CD4-positive, alpha-beta T cell (primary cell): Measurements from ENCODE around the gene OR4C6. TPM values are rescaled to one million over a fixed set of nuclear protein-coding genes. Genes with fewer than 3 reads are reported as not detected.

Source experiments
- ATAC-seq: fragments of 200-7000 bp; cut with Tn5 transposase; one replicate; pipeline ENCODE4 v1.10.0; 2022; ENCODE audit warnings: mild to moderate bottlenecking; ENCODE audit not compliant: poor library complexity
- CTCF ChIA-PET: fragments of 350-600 bp; sonication (Branson Sonifier 250); formaldehyde crosslinking; loops from one replicate; lab custom pipeline; 2021; ENCODE audit warnings: antibody characterized with exemption, inconsistent platforms; lab: Charles Lee
- POLR2A ChIA-PET: fragments of 350-600 bp; sonication (Branson Sonifier 250); formaldehyde crosslinking; loops from one replicate; lab custom pipeline; 2021; ENCODE audit warnings: antibody characterized with exemption, inconsistent platforms; lab: Charles Lee
- DNase-seq, 14 experiments: peaks; one replicate each; pipeline ENCODE4 v3.0.0-alpha.2; 2013 to 2020; ENCODE audit warnings: mixed read lengths in 2 of 14
- H3K27ac ChIP-seq, 2 donors: one replicate each; pipeline versions ENCODE4 v1.5.1 to v1.7.0; 2013; ENCODE audit warnings: low read length in 2 of 2, low read depth in 1 of 2, mild to moderate bottlenecking in 1 of 2
- H3K27me3 ChIP-seq, 2 experiments: 1 replicate in 1 of 2; 2 replicates in 1 of 2; pipeline versions ENCODE4 v1.6.1 to v1.7.0; 2013; ENCODE audit warnings: low read length in 2 of 2, control low read depth in 1 of 2, mild to moderate bottlenecking in 1 of 2, moderate library complexity in 1 of 2; ENCODE audit not compliant: insufficient read depth in 2 of 2, control insufficient read depth in 1 of 2
- H3K36me3 ChIP-seq: one replicate; pipeline ENCODE4 v1.6.1; 2013; ENCODE audit warnings: low read length, control low read depth; ENCODE audit not compliant: insufficient read depth
- H3K4me1 ChIP-seq: one replicate; pipeline ENCODE4 v1.6.1; 2013; ENCODE audit warnings: low read length, control low read depth; ENCODE audit not compliant: insufficient read depth
- H3K4me3 ChIP-seq: one replicate; pipeline ENCODE4 v1.5.1; 2013; ENCODE audit warnings: mild to moderate bottlenecking, low read length, moderate library complexity
- H3K9me3 ChIP-seq, 2 experiments: 1 replicate in 1 of 2; 2 replicates in 1 of 2; pipeline versions ENCODE4 v1.6.1 to v1.7.0; 2013; ENCODE audit warnings: low read length in 2 of 2, mild to moderate bottlenecking in 2 of 2, control low read depth in 1 of 2, moderate library complexity in 1 of 2; ENCODE audit not compliant: control insufficient read depth in 1 of 2, insufficient read depth in 1 of 2
- H3K27ac Mint-ChIP-seq: one replicate; pipeline ENCODE4 v1.8.0; 2020; ENCODE audit warnings: mixed read lengths
- H3K27me3 Mint-ChIP-seq: one replicate; pipeline ENCODE4 v1.8.0; 2021; ENCODE audit warnings: mixed read lengths
- H3K36me3 Mint-ChIP-seq: one replicate; pipeline ENCODE4 v1.8.0; 2021; ENCODE audit warnings: low read depth, mixed read lengths
- H3K4me1 Mint-ChIP-seq: one replicate; pipeline ENCODE4 v1.8.0; 2021; ENCODE audit warnings: low read depth, mixed read lengths
- H3K4me3 Mint-ChIP-seq: one replicate; pipeline ENCODE4 v1.8.0; 2020; ENCODE audit warnings: mild to moderate bottlenecking, mixed read lengths
- H3K9me3 Mint-ChIP-seq: one replicate; pipeline ENCODE4 v1.8.0; 2020; ENCODE audit warnings: mixed read lengths
- intact Hi-C, 2 experiments: fragments of 100-400 bp; cut with DNase I in 1 of 2; cut with micrococcal nuclease in 1 of 2; formaldehyde crosslinking; loops; one replicate each; pipeline versions ENCODE4 v1.15.1 to v1.9.0; 2023 to 2025; cut with DNase I, micrococcal nuclease
- total RNA-seq, 174 experiments: library from RNA in 2 of 174; stranded (reverse) in 2 of 174; gene quantifications; one replicate each; pipeline ENCODE4 v1.2.3 and lab custom pipeline; 2021 to 2026
- TF ChIP-seq, protein P1 (sequence below): fragments of 200-600 bp; IDR thresholded peaks from one replicate; pipeline ENCODE4 v1.8.0; 2022; ENCODE audit warnings: antibody characterized with exemption, mild to moderate bottlenecking

The OR4C6 gene
- total RNA-seq, 2 experiments from 2014 or later, result not detected

DNA sequence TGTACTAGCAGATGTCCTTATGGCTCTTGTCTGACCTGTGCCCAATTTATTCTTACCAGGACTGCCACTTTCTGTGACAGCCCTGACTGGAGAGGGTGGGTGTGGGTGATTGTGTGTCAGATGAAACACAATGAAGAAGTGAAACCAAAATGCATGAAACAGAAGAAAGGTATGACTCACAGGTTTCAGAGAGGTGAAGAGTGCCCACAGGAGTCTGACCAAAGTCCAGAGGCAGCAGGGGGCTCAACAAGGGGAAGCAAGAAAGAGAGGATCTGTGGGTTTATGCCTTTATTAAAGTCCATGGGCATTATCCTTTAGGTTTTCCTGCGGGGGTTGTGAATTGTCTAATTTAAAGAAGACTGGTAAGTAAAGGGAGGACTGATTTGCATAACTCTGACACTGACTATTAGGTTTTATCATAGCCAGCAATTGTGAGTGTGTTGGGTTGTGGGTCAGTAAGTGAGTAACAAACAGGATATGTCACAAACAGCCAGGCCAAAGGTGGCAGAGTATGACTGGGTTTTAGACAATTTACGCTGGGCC is 3.9 kb upstream of the OR4C6 start:
- H3K27ac ChIP-seq, result no peak overlapping the region
- DNase-seq (no peak), ATAC-seq (no peak)
- POLR2A ChIA-PET, result no interaction called here
- no peaks in the 10 kb centered on the region for H3K4me1 ChIP-seq
- TF ChIP-seq, protein P1, sequence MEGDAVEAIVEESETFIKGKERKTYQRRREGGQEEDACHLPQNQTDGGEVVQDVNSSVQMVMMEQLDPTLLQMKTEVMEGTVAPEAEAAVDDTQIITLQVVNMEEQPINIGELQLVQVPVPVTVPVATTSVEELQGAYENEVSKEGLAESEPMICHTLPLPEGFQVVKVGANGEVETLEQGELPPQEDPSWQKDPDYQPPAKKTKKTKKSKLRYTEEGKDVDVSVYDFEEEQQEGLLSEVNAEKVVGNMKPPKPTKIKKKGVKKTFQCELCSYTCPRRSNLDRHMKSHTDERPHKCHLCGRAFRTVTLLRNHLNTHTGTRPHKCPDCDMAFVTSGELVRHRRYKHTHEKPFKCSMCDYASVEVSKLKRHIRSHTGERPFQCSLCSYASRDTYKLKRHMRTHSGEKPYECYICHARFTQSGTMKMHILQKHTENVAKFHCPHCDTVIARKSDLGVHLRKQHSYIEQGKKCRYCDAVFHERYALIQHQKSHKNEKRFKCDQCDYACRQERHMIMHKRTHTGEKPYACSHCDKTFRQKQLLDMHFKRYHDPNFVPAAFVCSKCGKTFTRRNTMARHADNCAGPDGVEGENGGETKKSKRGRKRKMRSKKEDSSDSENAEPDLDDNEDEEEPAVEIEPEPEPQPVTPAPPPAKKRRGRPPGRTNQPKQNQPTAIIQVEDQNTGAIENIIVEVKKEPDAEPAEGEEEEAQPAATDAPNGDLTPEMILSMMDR, result no peak
- intact Hi-C loops, result no loop called here
- no peaks in the 10 kb centered on the region for H3K27me3 ChIP-seq
- no peaks in the 10 kb centered on the region for H3K9me3 ChIP-seq
- no peaks in the 10 kb centered on the region for H3K4me1 Mint-ChIP-seq
- H3K4me3 Mint-ChIP-seq, result no peak overlapping the region
- H3K36me3 Mint-ChIP-seq, result no peaks in the 10 kb centered on the region
- CTCF ChIA-PET, result no interaction called here
- H3K4me3 ChIP-seq, result no peak overlapping the region
- H3K36me3 ChIP-seq, result no peaks in the 10 kb centered on the region
- no peak overlapping the region for H3K27ac Mint-ChIP-seq
- peaks cover 7% of the 10 kb centered on the region for H3K9me3 Mint-ChIP-seq
- no peaks in the 10 kb centered on the region for H3K27me3 Mint-ChIP-seq

DNA sequence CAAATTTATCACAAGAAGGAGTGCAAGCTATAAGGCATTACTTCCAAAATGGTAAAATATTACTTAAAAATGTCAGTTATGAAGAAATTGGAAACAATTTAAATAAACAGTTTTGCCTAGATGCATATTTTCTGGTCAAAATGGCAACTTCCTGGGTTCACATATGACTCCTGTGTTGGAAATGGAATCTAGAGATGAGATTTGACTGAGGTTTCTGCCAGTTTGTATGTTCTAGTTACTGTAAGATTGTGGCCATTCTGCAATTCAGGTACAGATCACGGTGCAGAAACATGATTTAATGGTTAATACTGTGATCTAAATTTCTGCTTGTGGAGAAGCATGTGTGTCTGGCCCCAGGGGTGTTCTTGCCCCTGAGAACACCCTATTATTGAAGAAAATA is 3.4 kb upstream of the OR4C6 start:
- H3K27me3 ChIP-seq, result no peaks in the 10 kb centered on the region
- Mint-ChIP-seq H3K27ac (no peak overlapping the region), H3K9me3 (peaks cover 7% of the 10 kb centered on the region), H3K4me1 (no peaks in the 10 kb centered on the region), H3K4me3 (no peak overlapping the region), H3K27me3 (no peaks in the 10 kb centered on the region), H3K36me3 (no peaks in the 10 kb centered on the region)
- intact Hi-C loops, result no loop called here
- H3K4me3 ChIP-seq, result no peak overlapping the region
- ATAC-seq (no peak), DNase-seq (no peak)
- no peaks in the 10 kb centered on the region for H3K36me3 ChIP-seq
- TF ChIP-seq, protein P1, result no peak
- ChIA-PET CTCF (no interaction called here), POLR2A (no interaction called here)
- H3K9me3 ChIP-seq, result no peaks in the 10 kb centered on the region
- H3K27ac ChIP-seq, result no peak overlapping the region
- no peaks in the 10 kb centered on the region for H3K4me1 ChIP-seq

DNA sequence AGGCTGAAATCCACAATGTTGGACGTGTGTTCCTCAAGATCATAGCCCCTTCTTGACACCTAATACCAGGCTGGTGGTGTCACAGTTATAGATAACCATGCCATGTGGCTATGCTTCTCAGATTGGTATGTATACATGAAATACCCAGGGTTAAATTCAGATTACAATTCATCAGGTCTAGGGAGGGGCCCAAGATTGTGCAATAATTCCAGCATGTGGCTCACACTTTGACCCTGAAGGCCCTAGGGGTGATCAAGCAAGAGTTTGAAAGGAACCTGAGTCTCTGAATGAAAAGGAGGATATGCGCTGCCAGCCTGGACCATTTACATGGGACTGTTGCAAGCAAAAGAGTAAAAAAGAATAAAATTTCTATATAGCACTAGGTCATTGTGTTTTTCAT is 7.4 kb downstream of the OR4C6 start:
- ChIA-PET CTCF (no interaction called here), POLR2A (no interaction called here)
- Mint-ChIP-seq H3K9me3 (no peaks in the 10 kb centered on the region), H3K27me3 (no peaks in the 10 kb centered on the region), H3K27ac (no peak overlapping the region), H3K36me3 (no peaks in the 10 kb centered on the region), H3K4me3 (no peak overlapping the region), H3K4me1 (no peaks in the 10 kb centered on the region)
- no peak overlapping the region for H3K4me3 ChIP-seq
- H3K36me3 ChIP-seq, result no peaks in the 10 kb centered on the region
- H3K27me3 ChIP-seq, result no peaks in the 10 kb centered on the region
- H3K9me3 ChIP-seq, result peaks cover 0 to 5% of the 10 kb centered on the region in 2 experiments
- TF ChIP-seq, protein P1, result no peak
- no peak for DNase-seq
- H3K27ac ChIP-seq, result no peak overlapping the region
- intact Hi-C loops, result no loop called here
- no peak for ATAC-seq
- no peaks in the 10 kb centered on the region for H3K4me1 ChIP-seq
